ENCODE measurements around the gene STXBP3.

STXBP3 gene

GRCh38 chr1:108851567-108851966, 105.1 kb downstream of the STXBP3 start:
- DNase-seq (ENCODE audit: low spot score), result no peak
- Histone ChIP-seq H3K27ac (peak overlapping the region in 1 of 2 donors; percentile 54), H3K4me3 (no peak overlapping the region)
- TF ChIP-seq CTCF (IDR thresholded peaks at IDR 0.05), result no peak

GRCh38 chr1:108852221-108852975, 105.9 kb downstream of the STXBP3 start:
- peak overlapping the region; percentile 38 for H3K4me3 ChIP-seq
- no peak for DNase-seq (ENCODE audit: low spot score)
- peak overlapping the region in 1 of 2 donors; percentile 76 for H3K27ac ChIP-seq
- no peak for TF ChIP-seq CTCF (IDR thresholded peaks at IDR 0.05)

DNA sequence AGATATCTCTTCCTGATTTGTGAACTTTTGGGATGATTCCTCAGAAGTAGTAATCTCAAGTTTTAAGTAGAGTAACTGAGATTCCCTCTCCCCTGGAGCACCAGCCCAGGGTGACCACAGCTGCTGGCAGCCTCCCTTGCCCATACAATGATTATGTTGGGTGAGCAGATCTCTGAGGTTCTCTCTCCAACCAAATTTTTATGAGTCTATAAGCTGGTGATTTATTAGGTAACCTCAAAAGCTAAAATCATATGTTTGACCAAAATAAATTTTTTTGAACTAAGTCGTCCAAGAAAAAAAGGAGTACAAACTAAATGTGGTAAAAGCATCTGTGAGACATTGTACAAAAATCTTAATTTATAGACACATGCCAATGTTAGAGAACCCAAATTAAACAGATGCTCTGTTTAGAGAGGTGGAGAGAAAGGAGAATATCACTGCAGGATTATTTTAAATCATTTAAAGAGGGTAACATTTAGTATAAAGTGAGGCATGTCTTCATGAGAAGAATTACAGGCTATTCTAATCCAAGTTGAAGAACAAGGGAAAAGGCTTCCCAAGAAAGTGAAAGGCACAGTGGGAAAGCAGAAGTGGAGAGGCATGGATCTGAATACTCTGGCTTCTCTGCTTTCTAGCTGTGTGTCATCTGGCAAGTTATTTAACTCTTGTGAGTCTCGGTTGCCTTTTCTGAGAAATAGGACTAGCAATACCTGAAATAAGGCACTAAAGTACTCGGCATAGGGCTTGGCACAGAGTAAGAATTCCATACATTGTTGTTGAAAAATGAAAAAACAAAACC, 107.9 kb downstream of the STXBP3 start:
- no peak for TF ChIP-seq CTCF (IDR thresholded peaks at IDR 0.05)
- no peak for DNase-seq (ENCODE audit: low spot score)
- Histone ChIP-seq H3K27ac (peak overlapping the region in 1 of 2 donors; percentile 5), H3K4me3 (no peak overlapping the region)

DNA sequence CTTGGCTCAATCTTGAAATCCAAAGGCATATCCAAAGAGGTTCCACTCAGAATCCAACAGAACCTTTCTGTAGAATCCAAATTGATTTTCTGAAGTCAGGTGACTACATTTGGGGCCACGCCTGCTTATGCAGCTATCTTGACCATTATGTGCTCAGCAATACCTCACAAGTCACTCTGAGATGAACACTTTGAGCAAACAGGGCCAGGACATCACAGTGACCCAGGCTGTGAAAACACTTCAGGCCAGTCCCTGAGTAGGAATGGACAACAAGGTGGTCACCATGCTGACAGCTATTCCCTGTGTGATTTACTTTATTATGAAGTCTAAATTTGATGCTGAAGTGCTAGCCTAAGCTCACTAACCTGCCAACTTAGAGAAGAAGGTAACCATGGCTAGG, 110.5 kb downstream of the STXBP3 start, which contains the start of gene AKNAD1:
AKNAD1 (minus strand) TSS at position 101 of the 400 bp plus-strand sequence. CDS start 4,430 bp downstream, outside the sequence.
- H3K27ac ChIP-seq, result no peak within 1 kb of the TSS

GRCh38 chr1:108858230-108858950, 111.9 kb downstream of the STXBP3 start:
- DNase-seq (ENCODE audit: low spot score), result no peak
- no peak for TF ChIP-seq CTCF (IDR thresholded peaks at IDR 0.05)
- H3K4me3 ChIP-seq, result no peak overlapping the region
- no peak overlapping the region for H3K27ac ChIP-seq

More for the DNA sequence above, 110.5 kb downstream of the STXBP3 start, which contains the start of gene AKNAD1:
- no peak for TF ChIP-seq CTCF (IDR thresholded peaks at IDR 0.05)
- H3K4me3 ChIP-seq, result no peak within 1 kb of the TSS
- DNase-seq (ENCODE audit: low spot score), result no peak

Data from coronary artery (tissue), 2 donors.